CD14-positive monocyte (primary cell): ENCODE results near the gene SLC25A13. TPM values are rescaled to one million over a fixed set of nuclear protein-coding genes. Genes with fewer than 3 reads are reported as not detected.

ENCODE experiments used
- DNase-seq, 3 donors: peaks; one replicate each; pipeline ENCODE4 v3.0.0-alpha.2; 2011 to 2022
- H2AFZ ChIP-seq: 2 replicates; pipeline ENCODE4 v1.6.0; 2012; ENCODE audit warnings: mild to moderate bottlenecking, low read depth, low read length, inconsistent platforms; ENCODE audit not compliant: insufficient read depth, poor library complexity, severe bottlenecking
- H3K27ac ChIP-seq, 2 donors: 1 replicate in 1 of 2; 2 replicates in 1 of 2; pipeline ENCODE4 v1.5.1; 2012 to 2013; ENCODE audit warnings: low read length in 2 of 2, control low read depth in 1 of 2, inconsistent platforms in 1 of 2, low read depth in 1 of 2, mild to moderate bottlenecking in 1 of 2
- H3K27me3 ChIP-seq, 2 donors: one replicate each; pipeline versions ENCODE4 v1.6.0 to v1.6.1; 2011 to 2013; ENCODE audit warnings: low read length in 2 of 2; ENCODE audit not compliant: control insufficient read depth in 2 of 2, insufficient read depth in 2 of 2
- H3K36me3 ChIP-seq, 2 donors: replicated peaks in 1 of 2; 1 replicate in 1 of 2; 2 replicates in 1 of 2; pipeline versions ENCODE4 v1.5.1 to v1.6.1; 2012 to 2013; ENCODE audit warnings: low read length in 2 of 2, control low read depth in 1 of 2, inconsistent platforms in 1 of 2, mild to moderate bottlenecking in 1 of 2; ENCODE audit not compliant: insufficient read depth in 2 of 2, control insufficient read depth in 1 of 2
- H3K4me1 ChIP-seq, 2 donors: 1 replicate in 1 of 2; 2 replicates in 1 of 2; pipeline versions ENCODE4 v1.5.1 to v1.6.1; 2012 to 2013; ENCODE audit warnings: low read length in 2 of 2, control low read depth in 1 of 2, inconsistent platforms in 1 of 2, mild to moderate bottlenecking in 1 of 2, moderate library complexity in 1 of 2; ENCODE audit not compliant: insufficient read depth in 2 of 2, control insufficient read depth in 1 of 2
- H3K4me2 ChIP-seq: replicated peaks from 2 replicates; pipeline ENCODE3; 2012; ENCODE audit warnings: low read length, moderate library complexity, mild to moderate bottlenecking; ENCODE audit not compliant: poor library complexity, severe bottlenecking; ENCODE audit errors: extremely low read depth
- H3K4me3 ChIP-seq, 3 experiments: fragments of 200-600 bp in 1 of 3; sonication (generic) in 1 of 3; replicated peaks in 1 of 3; 1 replicate in 2 of 3; 2 replicates in 1 of 3; pipeline ENCODE4 v1.5.1; 2011 to 2013; ENCODE audit warnings: low read length in 3 of 3, mild to moderate bottlenecking in 3 of 3, control low read depth in 2 of 3, low read depth in 2 of 3, inconsistent platforms in 1 of 3, moderate library complexity in 1 of 3
- H3K79me2 ChIP-seq: 2 replicates; pipeline ENCODE4 v1.6.0; 2012; ENCODE audit warnings: mild to moderate bottlenecking, control low read depth, inconsistent platforms, low read length, moderate library complexity; ENCODE audit not compliant: insufficient read depth
- H3K9ac ChIP-seq: 2 replicates; pipeline ENCODE4 v1.6.0; 2017; ENCODE audit warnings: low read length, mild to moderate bottlenecking; ENCODE audit not compliant: insufficient read depth, poor library complexity, severe bottlenecking
- H3K9me3 ChIP-seq, 2 donors: replicated peaks in 1 of 2; 1 replicate in 1 of 2; 2 replicates in 1 of 2; pipeline versions ENCODE4 v1.5.1 to v1.6.1; 2012 to 2013; ENCODE audit warnings: low read length in 2 of 2, control low read depth in 1 of 2; ENCODE audit not compliant: control insufficient read depth in 1 of 2, insufficient read depth in 1 of 2
- H4K20me1 ChIP-seq: 2 replicates; pipeline ENCODE4 v1.6.0; 2012; ENCODE audit warnings: mild to moderate bottlenecking, low read length, control low read depth, moderate library complexity; ENCODE audit not compliant: insufficient read depth
- H3K27ac Mint-ChIP-seq, 7 donors: one replicate each; pipeline ENCODE4 v1.8.0; 2020; ENCODE audit warnings: mild to moderate bottlenecking in 7 of 7, mixed read lengths in 7 of 7, moderate library complexity in 6 of 7, inconsistent platforms in 2 of 7
- H3K27me3 Mint-ChIP-seq, 3 donors: one replicate each; pipeline ENCODE4 v1.8.0; 2021 to 2022; ENCODE audit warnings: low read depth in 3 of 3, mild to moderate bottlenecking in 3 of 3, mixed read lengths in 3 of 3, moderate library complexity in 3 of 3, inconsistent platforms in 1 of 3
- H3K36me3 Mint-ChIP-seq, 2 donors: one replicate each; pipeline ENCODE4 v1.8.0; 2020; ENCODE audit warnings: mixed read lengths in 2 of 2, inconsistent platforms in 1 of 2, mild to moderate bottlenecking in 1 of 2
- H3K4me1 Mint-ChIP-seq: one replicate; pipeline ENCODE4 v1.8.0; 2020; ENCODE audit warnings: mild to moderate bottlenecking, mixed read lengths
- H3K4me3 Mint-ChIP-seq, 2 donors: one replicate each; pipeline ENCODE4 v1.8.0; 2020; ENCODE audit warnings: mild to moderate bottlenecking in 2 of 2, mixed read lengths in 2 of 2, moderate library complexity in 1 of 2
- H3K9me3 Mint-ChIP-seq, 7 donors: one replicate each; pipeline ENCODE4 v1.8.0; 2020 to 2022; ENCODE audit warnings: mixed read lengths in 7 of 7, mild to moderate bottlenecking in 6 of 7, moderate library complexity in 6 of 7, inconsistent platforms in 2 of 7
- WGBS: methylation state at CpG from one replicate; pipeline ENCODE4 v1.1.5; 2013; ENCODE audit warnings: missing lambda C conversion rate; ENCODE audit not compliant: insufficient coverage; 5-methylcytosine and 5-hydroxymethylcytosine counted together
- intact Hi-C, 2 donors: fragments of 100-400 bp; cut with micrococcal nuclease; formaldehyde crosslinking; loops; one replicate each; pipeline versions ENCODE4 v1.15.0 to v1.15.1; 2023
- polyA plus RNA-seq, 3 donors: library from polyadenylated mRNA; depleted of rRNA in 1 of 3; unstranded in 2 of 3; stranded (reverse) in 1 of 3; fragments of 300-500 nt in 2 of 3; fragments of >200 nt in 1 of 3; fragmentation: Illumina TruSeq in 2 of 3; gene quantifications; 1 replicate in 2 of 3; 2 replicates in 1 of 3; pipeline ENCODE4 v1.2.3, GENCODE V29; 2012 to 2021
- TF ChIP-seq, protein P1 (sequence below): fragments of 200-600 bp; IDR thresholded peaks from one replicate; pipeline ENCODE4 v1.8.0; 2022; ENCODE audit warnings: antibody characterized with exemption, mild to moderate bottlenecking

The SLC25A13 gene
- polyA plus RNA-seq, 3 donors, result 12.7 to 15.7 (median 14.4) TPM

DNA sequence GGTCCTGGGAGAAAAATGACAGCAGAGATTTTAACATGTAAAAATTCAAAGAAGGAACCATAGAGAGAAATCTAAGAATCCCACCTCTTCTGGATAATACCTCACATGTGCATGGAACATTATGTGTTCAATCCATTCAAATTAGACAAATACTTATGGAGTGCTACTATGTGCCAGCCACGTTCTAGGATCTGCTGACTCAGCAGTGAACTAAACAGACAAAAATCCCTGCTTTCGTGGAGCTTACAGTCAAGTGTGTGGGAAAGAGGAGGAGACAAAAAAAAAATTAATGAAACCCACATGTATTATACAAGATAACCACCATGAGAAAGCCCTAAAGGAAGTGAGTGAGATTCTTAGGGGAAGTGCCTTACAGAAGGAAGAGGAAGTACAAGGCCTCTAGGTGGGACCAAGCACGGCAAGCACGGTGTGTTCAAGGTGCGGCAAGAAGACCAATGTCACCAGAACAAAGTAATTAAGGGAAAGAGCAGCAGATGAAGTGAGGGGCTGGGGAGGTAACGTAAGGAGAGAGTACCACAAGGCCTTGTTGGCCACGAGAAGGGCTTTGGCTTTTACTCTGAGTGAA lies 71.0 kb downstream of the SLC25A13 start:
- Mint-ChIP-seq H3K27me3 (peaks cover 0 to 1% (median 0%) of the 10 kb centered on the region in 3 donors), H3K4me1 (peaks cover 6% of the 10 kb centered on the region), H3K27ac (no peak overlapping the region), H3K4me3 (no peak overlapping the region), H3K36me3 (peaks cover 3 to 10% of the 10 kb centered on the region in 2 donors), H3K9me3 (peaks cover 0 to 3% (median 1%) of the 10 kb centered on the region in 7 donors)
- Histone ChIP-seq H3K4me1 (peaks cover 0 to 5% of the 10 kb centered on the region in 2 donors), H3K27me3 (no peaks in the 10 kb centered on the region), H3K4me2 (no peak overlapping the region), H3K27ac (no peak overlapping the region), H3K9ac (no peak overlapping the region), H2AFZ (no peak overlapping the region), H3K9me3 (no peaks in the 10 kb centered on the region), H3K79me2 (no peaks in the 10 kb centered on the region), H4K20me1 (peaks cover 49% of the 10 kb centered on the region), H3K4me3 (no peak overlapping the region), H3K36me3 (no peaks in the 10 kb centered on the region)
- peak in 2 of 3 donors; percentile 16 to 36 for DNase-seq
- intact Hi-C loops, result no loop called here
- TF ChIP-seq, protein P1, sequence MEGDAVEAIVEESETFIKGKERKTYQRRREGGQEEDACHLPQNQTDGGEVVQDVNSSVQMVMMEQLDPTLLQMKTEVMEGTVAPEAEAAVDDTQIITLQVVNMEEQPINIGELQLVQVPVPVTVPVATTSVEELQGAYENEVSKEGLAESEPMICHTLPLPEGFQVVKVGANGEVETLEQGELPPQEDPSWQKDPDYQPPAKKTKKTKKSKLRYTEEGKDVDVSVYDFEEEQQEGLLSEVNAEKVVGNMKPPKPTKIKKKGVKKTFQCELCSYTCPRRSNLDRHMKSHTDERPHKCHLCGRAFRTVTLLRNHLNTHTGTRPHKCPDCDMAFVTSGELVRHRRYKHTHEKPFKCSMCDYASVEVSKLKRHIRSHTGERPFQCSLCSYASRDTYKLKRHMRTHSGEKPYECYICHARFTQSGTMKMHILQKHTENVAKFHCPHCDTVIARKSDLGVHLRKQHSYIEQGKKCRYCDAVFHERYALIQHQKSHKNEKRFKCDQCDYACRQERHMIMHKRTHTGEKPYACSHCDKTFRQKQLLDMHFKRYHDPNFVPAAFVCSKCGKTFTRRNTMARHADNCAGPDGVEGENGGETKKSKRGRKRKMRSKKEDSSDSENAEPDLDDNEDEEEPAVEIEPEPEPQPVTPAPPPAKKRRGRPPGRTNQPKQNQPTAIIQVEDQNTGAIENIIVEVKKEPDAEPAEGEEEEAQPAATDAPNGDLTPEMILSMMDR, result no peak
- WGBS, result 60% methylated on average over 3 of the region's 7 CpGs

DNA sequence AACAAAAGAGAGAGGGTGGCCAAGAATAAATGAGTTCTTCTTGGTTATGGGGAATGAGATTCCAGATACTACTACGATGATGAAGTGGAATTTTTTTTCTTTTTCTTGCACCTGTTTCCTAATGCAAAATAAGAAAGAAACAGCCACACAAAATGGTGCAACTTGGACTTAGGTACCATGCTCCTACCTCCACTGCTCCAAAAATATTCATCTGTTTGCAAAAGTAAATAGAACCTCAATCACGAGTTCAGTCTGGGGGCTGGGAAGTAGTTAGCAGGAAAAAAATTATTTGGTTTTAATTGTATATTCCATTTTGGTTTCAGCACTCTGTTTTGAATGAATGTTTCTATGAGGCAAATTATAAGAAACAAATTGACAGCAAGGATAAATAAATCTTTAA lies 73.5 kb downstream of the SLC25A13 start:
- no peak for DNase-seq
- peaks cover 0 to 5% of the 10 kb centered on the region in 2 donors for H3K4me1 ChIP-seq
- intact Hi-C loops, result no loop called here
- peaks cover 6% of the 10 kb centered on the region for H3K4me1 Mint-ChIP-seq
- TF ChIP-seq, protein P1, result no peak
- peaks cover 0 to 2% (median 0%) of the 10 kb centered on the region in 7 donors for H3K9me3 Mint-ChIP-seq
- H4K20me1 ChIP-seq, result peaks cover 47% of the 10 kb centered on the region
- H3K4me3 ChIP-seq, result no peak overlapping the region
- peaks cover 0 to 1% (median 1%) of the 10 kb centered on the region in 3 donors for H3K27me3 Mint-ChIP-seq
- H3K9ac ChIP-seq, result no peak overlapping the region
- H3K4me3 Mint-ChIP-seq, result no peak overlapping the region
- no peak overlapping the region for H2AFZ ChIP-seq
- no peaks in the 10 kb centered on the region for H3K27me3 ChIP-seq
- H3K9me3 ChIP-seq, result no peaks in the 10 kb centered on the region
- H3K27ac Mint-ChIP-seq, result no peak overlapping the region
- peaks cover 5 to 10% of the 10 kb centered on the region in 2 donors for H3K36me3 Mint-ChIP-seq
- H3K79me2 ChIP-seq, result no peaks in the 10 kb centered on the region
- H3K36me3 ChIP-seq, result no peaks in the 10 kb centered on the region
- no peak overlapping the region for H3K4me2 ChIP-seq
- no peak overlapping the region for H3K27ac ChIP-seq
- no CpG with 5 or more reads among the region's 2 CpGs for WGBS
